ENCODE measurements around the gene ZSCAN10.

- TF ChIP-seq EZH2 (IDR thresholded peaks at IDR 0.05) (no peak), POLR2AphosphoS5 (IDR thresholded peaks at IDR 0.05; ENCODE audit: borderline replicate concordance, low read depth, low read length) (no peak), FOXP2 (optimal IDR thresholded peaks at IDR 0.05; ENCODE audit: control extremely low read depth, extremely low read length, insufficient read depth) (no peak)
Measured at GRCh38 chr16:3065742-3066439, 33.2 kb downstream of the ZSCAN10 start.

All from SK-N-MC (cell line).